Loucy (cell line): ENCODE data around the gene COX6A1.
A peak's percentile ranks its signal among the peaks of the same experiment; 100 is the strongest.

ENCODE experiments used
- H2AFZ ChIP-seq: fragments of 200-600 bp; sonication (generic); 2 replicates; pipeline ENCODE4 v1.6.0; 2016; ENCODE audit warnings: antibody characterized with exemption, mild to moderate bottlenecking, low read length, moderate library complexity
- H3F3A ChIP-seq: fragments of 200-600 bp; 2 replicates; pipeline ENCODE4 v1.6.0; 2016; ENCODE audit warnings: antibody characterized with exemption, low read depth, mild to moderate bottlenecking
- H3K27me3 ChIP-seq: fragments of 200-600 bp; sonication (generic); 2 replicates; pipeline ENCODE4 v1.6.1; 2014; ENCODE audit warnings: low read length, mild to moderate bottlenecking; ENCODE audit not compliant: insufficient read depth, poor library complexity, severe bottlenecking
- H3K36me3 ChIP-seq: fragments of 200-600 bp; sonication (generic); 2 replicates; pipeline ENCODE4 v1.6.1; 2016; ENCODE audit warnings: low read length; ENCODE audit not compliant: insufficient read depth
- H3K4me1 ChIP-seq: fragments of 200-600 bp; sonication (generic); 2 replicates; pipeline ENCODE4 v1.5.1; 2014; ENCODE audit warnings: low read length, mild to moderate bottlenecking; ENCODE audit not compliant: insufficient read depth, poor library complexity, severe bottlenecking
- H3K4me2 ChIP-seq: fragments of 200-600 bp; sonication (generic); 2 replicates; pipeline ENCODE4 v1.6.0; 2014; ENCODE audit warnings: antibody characterized with exemption, low read length, low read depth, mild to moderate bottlenecking; ENCODE audit not compliant: poor library complexity, severe bottlenecking
- H3K4me3 ChIP-seq: fragments of 200-600 bp; sonication (generic); 2 replicates; pipeline ENCODE4 v1.5.1; 2014; ENCODE audit warnings: low read length, mild to moderate bottlenecking, mixed read lengths; ENCODE audit not compliant: poor library complexity, severe bottlenecking
- H3K79me2 ChIP-seq: fragments of 200-600 bp; sonication (generic); 2 replicates; pipeline ENCODE4 v1.6.1; 2014; ENCODE audit warnings: low read length; ENCODE audit not compliant: insufficient read depth
- H3K9ac ChIP-seq: fragments of 200-600 bp; sonication (generic); 2 replicates; pipeline ENCODE4 v1.6.0; 2014; ENCODE audit warnings: mild to moderate bottlenecking, low read depth, low read length, moderate library complexity; ENCODE audit not compliant: poor library complexity, severe bottlenecking
- H3K9me2 ChIP-seq: fragments of 200-600 bp; sonication (generic); replicated peaks from 2 replicates; pipeline ENCODE4 v1.6.1; 2016; ENCODE audit warnings: low read depth, low read length, mixed read lengths
- H3K9me3 ChIP-seq: fragments of 200-600 bp; sonication (generic); 2 replicates; pipeline ENCODE4 v1.6.1; 2014; ENCODE audit warnings: mild to moderate bottlenecking, antibody characterized with exemption, low read length, low read depth; ENCODE audit not compliant: insufficient read depth
- H4K20me1 ChIP-seq: fragments of 200-600 bp; sonication (generic); 2 replicates; pipeline ENCODE4 v1.6.0; 2014; ENCODE audit warnings: antibody characterized with exemption, low read length, mild to moderate bottlenecking; ENCODE audit not compliant: insufficient read depth, poor library complexity, severe bottlenecking
- CTCF ChIP-seq: fragments of 200-600 bp; sonication (generic); conservative IDR thresholded peaks from 2 replicates; pipeline ENCODE4 v1.5.1; 2014; ENCODE audit warnings: mild to moderate bottlenecking, antibody characterized with exemption, low read length
- EZH2phosphoT487 ChIP-seq: fragments of 200-600 bp; IDR thresholded peaks from 2 replicates; pipeline ENCODE4 v1.6.1; 2018; ENCODE audit warnings: antibody characterized with exemption, mild to moderate bottlenecking, moderate library complexity, borderline replicate concordance

The COX6A1 gene

GRCh38 chr12:120455302-120455701 lies 17.4 kb downstream of the COX6A1 start:
- Histone ChIP-seq H3K9ac (no peak overlapping the region), H3K9me2 (no peaks in the 10 kb centered on the region), H3K4me1 (no peaks in the 10 kb centered on the region), H3K36me3 (peaks cover 53% of the 10 kb centered on the region), H3K4me2 (no peak overlapping the region), H2AFZ (no peak overlapping the region), H4K20me1 (peaks cover 10% of the 10 kb centered on the region), H3F3A (no peaks in the 10 kb centered on the region), H3K9me3 (no peaks in the 10 kb centered on the region), H3K27me3 (no peaks in the 10 kb centered on the region), H3K79me2 (peaks cover 7% of the 10 kb centered on the region; the same call in 1 of the 2 replicates), H3K4me3 (no peak overlapping the region)
- no peak for TF ChIP-seq CTCF
- no peak for TF ChIP-seq EZH2phosphoT487

DNA sequence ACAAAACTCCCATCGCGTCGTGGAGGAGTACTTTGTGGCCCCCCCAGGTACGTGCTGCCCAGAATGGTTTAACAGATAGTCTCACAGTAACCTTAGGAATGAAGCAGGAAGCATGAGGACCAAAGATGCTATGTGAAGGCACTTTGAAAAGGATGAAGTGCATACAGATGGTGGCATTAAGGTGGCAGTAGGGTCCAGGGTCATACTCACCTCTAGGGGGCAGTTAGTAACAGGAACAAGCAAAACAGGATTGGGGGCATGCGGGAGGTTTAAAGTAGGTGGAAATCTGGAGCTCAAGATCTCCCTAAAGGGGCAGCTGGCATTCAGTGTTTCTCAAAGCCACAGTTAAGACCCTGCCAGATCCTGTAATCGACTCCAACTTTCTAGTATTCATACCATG lies 19.2 kb downstream of the COX6A1 start:
- Histone ChIP-seq H3K4me2 (no peak overlapping the region), H2AFZ (no peak overlapping the region), H3K36me3 (peaks cover 71% of the 10 kb centered on the region), H3K9me3 (no peaks in the 10 kb centered on the region), H3K9me2 (no peaks in the 10 kb centered on the region), H3K27me3 (no peaks in the 10 kb centered on the region), H3K9ac (no peak overlapping the region), H4K20me1 (peaks cover 14% of the 10 kb centered on the region), H3K4me1 (no peaks in the 10 kb centered on the region), H3F3A (no peaks in the 10 kb centered on the region), H3K79me2 (peaks cover 3% of the 10 kb centered on the region; the same call in 1 of the 2 replicates), H3K4me3 (no peak overlapping the region)
- no peak for TF ChIP-seq EZH2phosphoT487
- peak; percentile 63 for TF ChIP-seq CTCF

DNA sequence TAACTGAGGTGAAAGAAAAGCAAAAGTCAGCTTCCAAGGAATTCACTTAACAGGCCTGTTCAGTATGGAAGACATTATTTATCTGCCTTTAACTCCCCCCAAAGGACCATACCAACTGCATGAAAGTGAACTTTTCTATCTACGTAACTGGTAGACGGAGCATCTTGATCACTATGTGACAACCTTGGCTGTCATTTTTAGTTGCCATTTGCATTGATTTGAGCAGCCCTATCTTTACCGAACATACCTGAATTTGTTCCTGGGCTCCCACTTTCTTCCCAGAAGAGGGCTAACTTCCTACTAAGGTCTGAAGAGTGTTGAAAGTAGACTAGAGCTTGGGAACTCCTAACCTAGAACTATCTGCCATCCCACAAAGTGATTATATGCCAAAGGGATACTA lies 22.2 kb downstream of the COX6A1 start:
- no peaks in the 10 kb centered on the region for H3F3A ChIP-seq

More for the DNA sequence above, 22.2 kb downstream of the COX6A1 start:
- H3K4me1 ChIP-seq, result peaks cover 9% of the 10 kb centered on the region
- H3K9me2 ChIP-seq, result no peaks in the 10 kb centered on the region
- H3K4me3 ChIP-seq, result no peak overlapping the region
- peaks cover 89% of the 10 kb centered on the region for H3K36me3 ChIP-seq
- H3K27me3 ChIP-seq, result no peaks in the 10 kb centered on the region
- peaks cover 41% of the 10 kb centered on the region for H4K20me1 ChIP-seq
- no peaks in the 10 kb centered on the region for H3K9me3 ChIP-seq
- no peak overlapping the region for H3K4me2 ChIP-seq
- no peak overlapping the region for H3K9ac ChIP-seq
- no peak overlapping the region for H2AFZ ChIP-seq
- no peak for TF ChIP-seq CTCF
- no peak for TF ChIP-seq EZH2phosphoT487
- peaks cover 30% of the 10 kb centered on the region for H3K79me2 ChIP-seq
